ENCODE results near the gene MN1.

- TF ChIP-seq CTCF (IDR thresholded peaks at IDR 0.05; ENCODE audit: insufficient read depth, low read length), result no peak
- TF ChIP-seq POLR2AphosphoS5 (IDR thresholded peaks at IDR 0.05; ENCODE audit: low read depth), result no peak
These were observed 7.3 kb downstream of the MN1 start for GRCh38 chr22:27794226-27794625.
